Psoas muscle (tissue), 8 donors: Measurements from ENCODE around the gene ATP6V0E1. TPM values are rescaled to one million over a fixed set of nuclear protein-coding genes. Genes with fewer than 3 reads are reported as not detected.
"Not testable (repeated sequence)": the region's sequence is repeated elsewhere in the genome, so short reads cannot be mapped to it uniquely, and the experiment has no call there.

ENCODE experiments used
- ATAC-seq, 4 donors: fragments of 200-7000 bp; cut with Tn5 transposase; one replicate each; pipeline ENCODE4 v1.9.1; 2020; ENCODE audit warnings: moderate library complexity in 3 of 4, mild to moderate bottlenecking in 2 of 4
- DNase-seq, 2 donors: peaks; one replicate each; pipeline ENCODE4 v3.0.0-alpha.2; 2020
- H3K27ac ChIP-seq: fragments of 200-600 bp; one replicate; pipeline ENCODE4 v1.8.0; 2022
- H3K27me3 ChIP-seq, 3 donors: fragments of 200-600 bp in 1 of 3; one replicate each; pipeline versions ENCODE4 v1.6.1 to v1.8.0; 2013 to 2022; ENCODE audit warnings: low read length in 2 of 3, mild to moderate bottlenecking in 2 of 3, moderate library complexity in 1 of 3; ENCODE audit not compliant: insufficient read depth in 3 of 3
- H3K36me3 ChIP-seq, 2 donors: fragments of 200-600 bp in 1 of 2; one replicate each; pipeline versions ENCODE4 v1.6.1 to v1.8.0; 2013 to 2022; ENCODE audit warnings: low read depth in 1 of 2, mild to moderate bottlenecking in 1 of 2, moderate library complexity in 1 of 2; ENCODE audit not compliant: insufficient read depth in 1 of 2
- H3K4me1 ChIP-seq: fragments of 200-600 bp; one replicate; pipeline ENCODE4 v1.8.0; 2022
- H3K4me3 ChIP-seq: fragments of 200-600 bp; one replicate; pipeline ENCODE4 v1.8.0; 2022; ENCODE audit warnings: mild to moderate bottlenecking
- H3K9me3 ChIP-seq: fragments of 200-600 bp; one replicate; pipeline ENCODE4 v1.8.0; 2022
- CTCF ChIP-seq: fragments of 200-600 bp; IDR thresholded peaks from one replicate; pipeline ENCODE4 v1.8.0; 2022; ENCODE audit warnings: antibody characterized with exemption
- WGBS, 3 donors: extraction: QIAGEN DNeasy Blood & Tissue Kit; methylation state at CpG; one replicate each; pipeline versions ENCODE4 v1.1.6 to v1.1.7; 2013; 5-methylcytosine and 5-hydroxymethylcytosine counted together
- intact Hi-C, 2 donors: fragments of 100-400 bp; cut with DNase I; formaldehyde crosslinking; loops; one replicate each; pipeline versions ENCODE4 v1.11.0 to v1.14.2; 2022
- polyA plus RNA-seq, 3 donors: library from polyadenylated mRNA; stranded (reverse); fragments of 200-250 nt; gene quantifications; one replicate each; pipeline ENCODE4 v1.2.3, GENCODE V29; 2013
- total RNA-seq, 4 donors: library from RNA; stranded (reverse); fragmentation: NEBNext Ultra II Directional in 2 of 4; extraction: Animal tissue kit (Norgen Biotek cat#: 25700) in 2 of 4; gene quantifications; one replicate each; pipeline versions ENCODE4 v1.2.1 to v1.2.4, GENCODE V29; 2021 to 2023
- donor health status: healthy with polysubstance abuse.
- donor health status: DM: no; HTN: no; CAD: no; lungs with moderate emphysema.
- donor health status: Bipolar disorder and iron deficiency.
- donor health status: healthy.
- donor health status: DM: yes; HTN: yes; CAD: no.
- donor health status: DM: no; HTN: no; CAD: no.
- donor health status: DM: no; HTN: no; CAD: no.
- donor health status: DM: yes; HTN: yes; CAD: no.

The ATP6V0E1 gene
- total and polyA plus RNA-seq, 7 donors: 97.8 to 319 (median 163) TPM

GRCh38 chr5:173069671-173070070 is 86.1 kb downstream of the ATP6V0E1 start:
- Histone ChIP-seq H3K4me3 (no peak overlapping the region), H3K27ac (no peak overlapping the region), H3K9me3 (no peaks in the 10 kb centered on the region), H3K4me1 (peaks cover 11% of the 10 kb centered on the region), H3K36me3 (no peaks in the 10 kb centered on the region), H3K27me3 (no peaks in the 10 kb centered on the region)
- ATAC-seq (no peak), DNase-seq (no peak)
- 72 to 81% (median 75%) methylated on average over 7 of the region's 7 CpGs for WGBS, 3 donors
- TF ChIP-seq CTCF: no peak
- intact Hi-C loops: no loop called here

DNA sequence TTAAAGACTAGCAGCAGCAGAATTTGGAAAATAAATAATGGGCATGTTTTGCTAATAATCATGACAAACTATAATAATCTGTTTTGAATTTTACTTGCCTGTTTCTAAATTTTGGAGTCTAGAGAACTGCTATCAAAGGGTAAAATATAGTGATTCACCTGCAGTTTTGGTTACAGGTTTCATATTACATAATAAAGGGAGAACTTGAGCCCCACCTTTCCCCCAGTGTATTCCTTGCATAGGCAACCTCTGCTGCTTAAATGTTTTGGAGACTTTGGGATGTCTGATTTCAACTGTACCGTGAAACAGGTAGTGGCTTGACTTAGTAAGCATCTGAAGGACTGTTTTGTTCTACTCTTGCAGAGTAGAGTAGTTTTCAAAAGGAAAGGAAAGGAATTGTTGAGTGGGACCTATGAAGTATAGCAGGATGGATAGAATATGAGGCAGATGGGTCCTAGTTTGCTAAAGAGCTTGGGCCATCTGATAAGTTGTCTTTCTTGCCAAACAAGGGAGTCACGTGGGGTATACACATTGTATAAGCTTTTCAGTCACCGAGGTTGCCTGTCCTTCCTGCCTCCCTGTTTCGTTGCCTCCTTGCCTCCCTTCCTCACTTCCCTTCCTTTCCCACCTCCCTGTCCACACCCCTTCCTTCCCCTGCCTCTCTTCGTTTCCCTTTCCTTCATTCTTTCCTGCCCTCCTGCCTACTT is 91.7 kb downstream of the ATP6V0E1 start:
- Histone ChIP-seq H3K36me3 (peaks cover 0 to under 1% of the 10 kb centered on the region in 2 donors), H3K27me3 (no peaks in the 10 kb centered on the region), H3K4me3 (no peak overlapping the region), H3K9me3 (no peaks in the 10 kb centered on the region), H3K4me1 (peaks cover 17% of the 10 kb centered on the region), H3K27ac (no peak overlapping the region)
- ATAC-seq: no peak
- DNase-seq: no peak
- intact Hi-C loops: no loop called here
- TF ChIP-seq CTCF: no peak
- WGBS, 3 donors: 79 to 81% (median 79%) methylated on average over 5 of the region's 5 CpGs

DNA sequence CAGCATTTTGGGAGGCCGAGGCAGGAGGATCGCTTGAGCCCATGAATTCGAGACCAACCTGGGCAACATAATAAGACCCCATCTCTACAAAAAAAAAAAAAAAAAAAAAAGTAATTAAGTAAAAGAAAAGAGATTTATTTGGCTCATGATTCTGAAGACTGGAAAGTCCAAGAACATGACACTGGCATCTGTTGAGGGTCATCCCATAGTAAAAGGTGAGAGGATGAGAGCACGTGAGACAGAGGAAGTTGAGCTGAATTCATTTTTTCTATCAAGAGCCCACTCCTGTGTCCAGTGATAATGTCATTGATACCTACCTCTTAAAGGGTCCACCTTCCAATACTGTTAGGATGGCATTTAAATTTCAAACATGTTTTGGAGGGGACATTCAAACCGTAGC is 92.4 kb downstream of the ATP6V0E1 start:
- no peak for TF ChIP-seq CTCF
- WGBS, 3 donors: 94 to 98% (median 98%) methylated on average over 5 of the region's 5 CpGs
- Histone ChIP-seq H3K9me3 (no peaks in the 10 kb centered on the region), H3K4me3 (no peak overlapping the region), H3K27ac (no peak overlapping the region), H3K36me3 (peaks cover 0 to 7% of the 10 kb centered on the region in 2 donors), H3K27me3 (no peaks in the 10 kb centered on the region), H3K4me1 (peaks cover 20% of the 10 kb centered on the region)
- intact Hi-C loops: no loop called here
- DNase-seq: no peak
- no peak for ATAC-seq

- H3K9me3 ChIP-seq, H3K4me3 ChIP-seq, intact Hi-C loops, DNase-seq, ATAC-seq, H3K27ac ChIP-seq, H3K27me3 ChIP-seq: not testable (repeated sequence)
- Histone ChIP-seq H3K36me3 (peaks cover 3 to 12% of the 10 kb centered on the region in 2 donors), H3K4me1 (peaks cover 22% of the 10 kb centered on the region)
- WGBS, 3 donors: 92 to 94% (median 93%) methylated on average over 4 of the region's 4 CpGs
These were observed 92.9 kb downstream of the ATP6V0E1 start for GRCh38 chr5:173076471-173076870.

- Histone ChIP-seq H3K4me1 (peaks cover 22% of the 10 kb centered on the region), H3K27ac (no peak overlapping the region), H3K9me3 (no peaks in the 10 kb centered on the region), H3K36me3 (peaks cover 3 to 28% of the 10 kb centered on the region in 2 donors), H3K4me3 (no peak overlapping the region), H3K27me3 (no peaks in the 10 kb centered on the region)
- TF ChIP-seq CTCF: no peak
- WGBS, 3 donors: 27 to 42% (median 35%) methylated on average over 3 of the region's 3 CpGs
- ATAC-seq (peak; percentile 58 to 85 (median 64)), DNase-seq (no peak)
- intact Hi-C loops: no loop called here
These were observed 95.3 kb downstream of the ATP6V0E1 start for GRCh38 chr5:173078878-173079277.

Other genes starting within 250 kb of the ATP6V0E1 start
- gene DUSP1, start 212.6 kb upstream of the ATP6V0E1 start, total RNA-seq: 100 to 1,000 TPM in 3 of 4 donors, 10 to 100 TPM in 1; 89.0 to 287 (median 164) TPM
- gene DUSP1, start 212.6 kb upstream of the ATP6V0E1 start, polyA plus RNA-seq: 100 to 1,000 TPM in 2 of 3 donors, 10 to 100 TPM in 1; 81.8 to 258 (median 141) TPM
- gene ERGIC1, start 149.5 kb upstream of the ATP6V0E1 start, total RNA-seq: 10 to 100 TPM; 49.9 to 86.5 (median 53.7) TPM
- 100 to 1,000 TPM in 1 of 3 donors, 10 to 100 TPM in 2; 50.5 to 116 (median 60.1) TPM for gene ERGIC1, start 149.5 kb upstream of the ATP6V0E1 start, polyA plus RNA-seq
- 10 to 100 TPM; 21.5 to 31.4 (median 27.7) TPM for gene RPL26L1, start 24.3 kb upstream of the ATP6V0E1 start, total RNA-seq
- 10 to 100 TPM; 33.3 to 80.9 (median 50.7) TPM for gene RPL26L1, start 24.3 kb upstream of the ATP6V0E1 start, polyA plus RNA-seq
- gene CREBRF, start 72.6 kb downstream of the ATP6V0E1 start, total RNA-seq: 10 to 100 TPM; 13.1 to 17.1 (median 14.0) TPM
- gene CREBRF, start 72.6 kb downstream of the ATP6V0E1 start, polyA plus RNA-seq: 1 to 10 TPM in 2 of 3 donors, under 1 TPM in 1; 0.92 to 6.6 (median 4.5) TPM
- 10 to 100 TPM in 2 of 4 donors, 1 to 10 TPM in 2; 8.4 to 15.1 (median 11.5) TPM for gene BNIP1, start 160.8 kb downstream of the ATP6V0E1 start, total RNA-seq
- gene BNIP1, start 160.8 kb downstream of the ATP6V0E1 start, polyA plus RNA-seq: 10 to 100 TPM; 14.2 to 22.9 (median 21.4) TPM